Uterus (tissue), 2 donors: ENCODE results near the gene ERMP1.
"Not testable (repeated sequence)": the region's sequence is repeated elsewhere in the genome, so short reads cannot be mapped to it uniquely, and the experiment has no call there.

ENCODE experiments used
- CTCF ChIP-seq, 4 experiments: fragments of 200-600 bp in 2 of 4; fragments of 450-650 bp in 2 of 4; sonication (generic) in 2 of 4; IDR thresholded peaks; one replicate each; pipeline ENCODE4 v1.5.1; 2016 to 2019; ENCODE audit warnings: antibody characterized with exemption in 4 of 4, mild to moderate bottlenecking in 2 of 4, moderate library complexity in 1 of 4
- POLR2A ChIP-seq, 2 donors: fragments of 450-650 bp; IDR thresholded peaks; one replicate each; pipeline ENCODE4 v1.6.1; 2016; ENCODE audit warnings: antibody characterized with exemption in 2 of 2, mild to moderate bottlenecking in 1 of 2, moderate library complexity in 1 of 2

DNA sequence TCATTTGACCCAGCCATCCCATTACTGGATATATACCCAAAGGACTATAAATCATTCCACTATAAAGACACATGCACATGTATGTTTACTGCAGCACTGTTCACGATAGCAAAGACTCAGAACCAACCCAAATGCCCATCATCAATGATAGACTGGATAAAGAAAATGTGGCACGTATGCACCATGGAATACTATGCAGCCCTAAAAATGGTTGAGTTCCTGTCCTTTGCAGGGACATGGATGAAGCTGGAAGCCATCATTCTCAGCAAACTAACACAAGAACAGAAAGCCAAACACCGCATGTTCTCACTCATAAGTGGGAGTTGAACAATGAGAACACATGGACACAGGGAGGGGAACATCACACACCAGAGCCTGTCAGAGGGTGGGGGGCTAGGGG lies 49.5 kb downstream of the ERMP1 start:
- TF ChIP-seq POLR2A, CTCF (IDR thresholded peaks at IDR 0.05): not testable (repeated sequence)
